Neural crest cell (in vitro differentiated cells): ENCODE data around the gene MAPK11. TPM values are rescaled to one million over a fixed set of nuclear protein-coding genes. Genes with fewer than 3 reads are reported as not detected.
A peak's percentile ranks its signal among the peaks of the same experiment; 100 is the strongest.

ENCODE experiments used
- DNase-seq: peaks from one replicate; pipeline ENCODE4 v3.0.0; 2021; ENCODE audit warnings: low read depth, mixed read lengths, low spot score
- H3K27ac Mint-ChIP-seq: one replicate; pipeline ENCODE4 v1.8.0; 2021; ENCODE audit warnings: mild to moderate bottlenecking, mixed read lengths; ENCODE audit not compliant: unreplicated experiment
- H3K27me3 Mint-ChIP-seq: 2 replicates; pipeline ENCODE4 v1.8.0; 2021; ENCODE audit warnings: low read depth, mild to moderate bottlenecking, mixed read lengths
- H3K36me3 Mint-ChIP-seq: 2 replicates; pipeline ENCODE4 v1.8.0; 2021; ENCODE audit warnings: low read depth, mild to moderate bottlenecking, mixed read lengths
- H3K4me1 Mint-ChIP-seq: 2 replicates; pipeline ENCODE4 v1.8.0; 2021; ENCODE audit warnings: mixed read lengths
- H3K4me3 Mint-ChIP-seq: one replicate; pipeline ENCODE4 v1.8.0; 2021; ENCODE audit warnings: mild to moderate bottlenecking, mixed read lengths
- H3K9me3 Mint-ChIP-seq: 2 replicates; pipeline ENCODE4 v1.8.0; 2021; ENCODE audit warnings: mixed read lengths
- total RNA-seq: library from RNA; stranded (reverse); gene quantifications from 2 replicates; pipeline ENCODE4 v1.2.1, GENCODE V29; 2021
- TF ChIP-seq, protein P1 (sequence below): fragments of 200-600 bp; sonication (generic); conservative IDR thresholded peaks from 2 replicates; pipeline ENCODE4 v1.5.0; 2021; ENCODE audit warnings: antibody characterized with exemption, mild to moderate bottlenecking

The MAPK11 gene
- total RNA-seq, 1 donor from 2014 or later, result 16.3 TPM

DNA sequence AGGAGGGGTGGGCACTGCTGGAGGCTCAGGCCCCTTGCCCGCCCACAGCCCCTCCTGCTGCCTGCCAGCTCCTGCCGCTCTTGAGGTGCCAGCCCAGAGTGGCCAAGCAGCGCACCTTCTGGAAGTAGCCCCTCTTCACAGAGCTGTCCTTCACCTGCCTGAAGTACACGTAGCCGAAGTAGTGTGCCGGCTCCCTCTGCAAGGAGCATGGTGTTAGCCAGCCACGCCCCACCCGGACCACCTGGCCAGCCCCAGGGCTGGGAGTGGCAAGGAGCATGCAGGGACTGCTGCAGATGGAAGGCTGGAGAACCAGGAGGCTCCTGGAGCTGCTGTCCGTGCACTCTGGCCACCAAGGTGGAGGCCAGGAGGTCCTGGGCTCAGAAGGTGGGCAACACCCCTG, 47.0 kb upstream of the MAPK11 start:
- TF ChIP-seq, protein P1, sequence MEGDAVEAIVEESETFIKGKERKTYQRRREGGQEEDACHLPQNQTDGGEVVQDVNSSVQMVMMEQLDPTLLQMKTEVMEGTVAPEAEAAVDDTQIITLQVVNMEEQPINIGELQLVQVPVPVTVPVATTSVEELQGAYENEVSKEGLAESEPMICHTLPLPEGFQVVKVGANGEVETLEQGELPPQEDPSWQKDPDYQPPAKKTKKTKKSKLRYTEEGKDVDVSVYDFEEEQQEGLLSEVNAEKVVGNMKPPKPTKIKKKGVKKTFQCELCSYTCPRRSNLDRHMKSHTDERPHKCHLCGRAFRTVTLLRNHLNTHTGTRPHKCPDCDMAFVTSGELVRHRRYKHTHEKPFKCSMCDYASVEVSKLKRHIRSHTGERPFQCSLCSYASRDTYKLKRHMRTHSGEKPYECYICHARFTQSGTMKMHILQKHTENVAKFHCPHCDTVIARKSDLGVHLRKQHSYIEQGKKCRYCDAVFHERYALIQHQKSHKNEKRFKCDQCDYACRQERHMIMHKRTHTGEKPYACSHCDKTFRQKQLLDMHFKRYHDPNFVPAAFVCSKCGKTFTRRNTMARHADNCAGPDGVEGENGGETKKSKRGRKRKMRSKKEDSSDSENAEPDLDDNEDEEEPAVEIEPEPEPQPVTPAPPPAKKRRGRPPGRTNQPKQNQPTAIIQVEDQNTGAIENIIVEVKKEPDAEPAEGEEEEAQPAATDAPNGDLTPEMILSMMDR, result no peak
- Mint-ChIP-seq H3K36me3 (no peaks in the 10 kb centered on the region), H3K4me3 (no peak overlapping the region), H3K27me3 (no peaks in the 10 kb centered on the region), H3K27ac (no peak overlapping the region), H3K9me3 (no peaks in the 10 kb centered on the region), H3K4me1 (peaks cover 5% of the 10 kb centered on the region)
- DNase-seq, result no peak

DNA sequence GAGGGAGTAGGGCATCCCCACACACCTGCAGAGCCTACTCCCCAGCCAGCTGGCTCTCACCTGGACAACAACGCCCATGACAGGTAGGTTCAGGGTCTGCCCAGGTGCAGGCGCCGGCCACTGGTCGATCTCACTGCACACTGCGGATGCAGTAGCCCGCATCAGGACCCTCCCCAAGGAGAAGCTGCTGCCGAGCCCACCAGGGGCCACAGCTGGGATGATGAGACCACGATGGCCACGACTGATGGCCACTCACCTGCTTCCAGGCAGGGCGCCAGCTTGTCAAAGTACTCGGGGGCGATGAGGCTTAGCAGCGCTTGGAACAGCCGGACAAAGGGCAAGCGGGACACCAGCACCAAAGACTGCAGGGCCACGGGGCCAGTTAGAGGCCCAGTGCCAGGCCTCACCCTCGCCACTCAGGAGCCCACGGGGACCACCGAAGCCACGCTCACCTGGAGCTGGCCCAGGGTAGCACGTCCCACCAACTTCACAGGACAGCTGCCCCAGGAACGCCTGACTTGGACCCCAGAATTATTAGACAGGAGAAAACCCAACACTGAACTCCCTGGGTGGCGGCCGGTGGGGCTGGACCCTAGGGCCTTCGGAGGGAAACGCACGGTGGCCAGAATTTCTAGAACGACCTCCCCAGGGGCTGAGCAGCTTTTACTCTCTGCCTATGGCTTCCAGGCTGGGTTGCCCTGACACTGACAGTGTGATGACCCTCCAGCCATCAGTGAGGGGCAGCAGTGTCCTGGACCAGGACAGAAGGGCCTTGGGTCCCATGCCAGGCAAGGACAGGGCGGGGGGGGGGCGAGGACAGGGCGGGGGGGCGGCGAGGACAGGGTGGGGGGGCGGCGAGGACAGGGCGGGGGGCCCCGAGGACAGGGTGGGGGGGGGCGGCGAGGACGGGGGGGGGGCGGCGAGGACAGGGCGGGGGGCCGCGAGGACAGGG, 46.2 kb upstream of the MAPK11 start:
- Mint-ChIP-seq H3K27me3 (no peaks in the 10 kb centered on the region), H3K36me3 (no peaks in the 10 kb centered on the region), H3K4me3 (no peak overlapping the region), H3K9me3 (no peaks in the 10 kb centered on the region), H3K4me1 (peaks cover 5% of the 10 kb centered on the region), H3K27ac (no peak overlapping the region)
- DNase-seq, result no peak
- TF ChIP-seq, protein P1, result no peak

DNA sequence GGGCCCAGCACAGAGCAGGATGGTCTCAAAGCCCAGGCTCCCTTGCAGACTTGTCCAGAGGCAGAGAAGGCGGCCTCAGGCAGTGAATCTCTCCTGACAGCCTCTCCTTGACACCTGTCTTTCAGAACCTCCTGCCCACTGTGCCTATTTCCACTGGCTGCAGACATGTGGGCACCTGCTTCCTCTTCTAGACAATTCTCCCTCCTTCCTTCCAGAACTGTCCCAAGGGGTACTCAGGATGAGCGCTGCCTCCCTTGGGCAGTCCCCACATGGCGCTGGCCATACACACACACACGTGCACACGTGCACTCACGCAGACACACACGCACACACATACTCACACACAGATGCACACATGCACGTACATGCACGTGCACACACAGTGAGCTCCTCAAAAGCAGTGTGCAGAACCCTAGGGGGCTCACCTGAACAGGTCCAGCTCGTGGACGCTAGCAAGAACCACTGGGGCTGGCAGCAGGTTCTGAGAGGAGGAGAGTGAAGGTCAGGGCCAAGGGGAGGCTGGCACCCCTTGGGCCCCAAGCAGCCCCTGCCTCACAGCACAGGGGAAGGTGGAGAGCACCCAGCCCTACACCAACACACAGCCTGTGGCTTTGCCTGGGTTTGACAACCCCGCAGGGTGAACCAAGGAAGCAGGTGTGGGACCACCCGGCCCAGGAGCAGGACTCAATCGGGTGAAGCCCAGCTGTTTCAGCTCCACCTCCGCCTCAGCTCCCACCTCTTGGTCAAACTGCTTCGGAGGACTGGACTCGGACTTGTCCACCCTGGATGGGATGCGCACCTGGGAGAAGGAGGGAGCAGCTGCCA, 45.3 kb upstream of the MAPK11 start:
- H3K9me3 Mint-ChIP-seq, result no peaks in the 10 kb centered on the region
- no peak overlapping the region for H3K27ac Mint-ChIP-seq
- no peaks in the 10 kb centered on the region for H3K27me3 Mint-ChIP-seq
- DNase-seq, result no peak
- peaks cover 5% of the 10 kb centered on the region for H3K4me1 Mint-ChIP-seq
- TF ChIP-seq, protein P1, result no peak
- H3K36me3 Mint-ChIP-seq, result no peaks in the 10 kb centered on the region
- no peak overlapping the region for H3K4me3 Mint-ChIP-seq

DNA sequence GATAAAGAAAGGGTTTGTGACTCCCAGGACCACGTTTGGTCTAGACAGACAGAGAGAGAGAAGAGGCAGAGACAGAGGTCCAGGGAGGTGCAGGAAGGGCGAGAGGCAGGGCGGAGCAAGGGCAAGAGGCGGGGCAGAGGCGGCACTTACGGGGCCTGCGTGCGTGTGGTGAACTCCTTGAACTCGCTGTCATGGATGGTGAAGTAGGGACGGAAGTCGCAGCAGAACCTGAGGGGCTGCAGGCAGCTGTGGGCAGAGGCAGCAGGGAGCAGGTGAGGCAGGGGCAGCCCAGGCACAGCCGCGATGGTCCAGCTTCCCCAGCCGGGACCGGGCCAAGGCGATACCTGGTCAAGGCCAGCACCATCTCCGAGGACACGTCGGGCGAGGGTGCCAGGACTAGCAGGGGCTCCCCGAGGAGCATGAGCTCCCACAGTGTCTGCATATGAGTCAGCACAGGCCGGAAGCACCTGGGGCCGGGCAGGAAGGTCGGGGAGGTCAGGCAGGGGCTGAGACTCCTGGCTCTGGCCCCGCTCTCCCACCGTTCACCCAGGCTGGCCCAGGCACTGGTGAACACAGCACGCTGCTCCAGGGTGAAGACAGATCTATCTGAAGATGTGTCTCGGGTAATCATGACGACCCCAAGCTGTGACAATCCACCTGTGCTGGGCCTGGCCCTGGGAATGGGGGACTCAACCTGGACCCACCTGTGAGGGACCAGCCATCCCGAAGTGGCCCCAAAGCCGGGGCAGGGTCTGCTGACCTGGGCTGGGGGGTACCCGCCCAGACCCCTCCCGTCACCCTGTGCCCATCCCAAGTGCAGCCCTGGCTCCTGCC, 44.5 kb upstream of the MAPK11 start:
- no peak overlapping the region for H3K4me3 Mint-ChIP-seq
- H3K36me3 Mint-ChIP-seq, result no peaks in the 10 kb centered on the region
- no peaks in the 10 kb centered on the region for H3K9me3 Mint-ChIP-seq
- DNase-seq, result no peak
- TF ChIP-seq, protein P1, result no peak
- H3K27ac Mint-ChIP-seq, result peak overlapping the region; percentile 50
- H3K4me1 Mint-ChIP-seq, result peaks cover 5% of the 10 kb centered on the region
- H3K27me3 Mint-ChIP-seq, result no peaks in the 10 kb centered on the region

DNA sequence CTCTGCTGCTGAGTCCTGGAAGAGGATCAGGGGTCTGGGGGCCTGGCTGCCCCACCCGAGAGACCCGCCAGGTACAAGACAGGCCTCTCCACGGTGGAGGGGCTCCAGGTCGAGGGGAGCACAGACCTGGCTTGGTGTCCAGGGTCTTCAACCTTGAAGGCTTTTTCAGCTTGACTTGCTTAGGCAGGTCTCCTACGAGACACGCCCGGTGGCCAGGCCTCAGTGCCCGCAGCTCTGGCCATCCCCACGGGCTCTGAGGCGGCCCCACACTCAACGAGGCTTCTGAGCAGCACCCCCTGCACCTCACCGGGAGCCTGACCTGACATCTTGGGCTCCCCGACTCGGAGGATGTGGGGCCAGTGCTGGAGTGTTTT, 43.9 kb upstream of the MAPK11 start:
- no peaks in the 10 kb centered on the region for H3K36me3 Mint-ChIP-seq
- DNase-seq, result no peak
- no peak overlapping the region for H3K4me3 Mint-ChIP-seq
- H3K4me1 Mint-ChIP-seq, result peaks cover 5% of the 10 kb centered on the region
- TF ChIP-seq, protein P1, result no peak
- no peaks in the 10 kb centered on the region for H3K9me3 Mint-ChIP-seq
- no peaks in the 10 kb centered on the region for H3K27me3 Mint-ChIP-seq
- no peak overlapping the region for H3K27ac Mint-ChIP-seq
